Renal pelvis (tissue), 4 donors: ENCODE data around the gene NEDD4. TPM values are rescaled to one million over a fixed set of nuclear protein-coding genes. Genes with fewer than 3 reads are reported as not detected.
"Not testable (repeated sequence)": the region's sequence is repeated elsewhere in the genome, so short reads cannot be mapped to it uniquely, and the experiment has no call there.

Experiments used
- DNase-seq: peaks from one replicate; pipeline ENCODE4 v3.0.0-alpha.2; 2013
- polyA plus RNA-seq, 3 donors: library from polyadenylated mRNA; unstranded; fragments of 120-200 nt; gene quantifications; one replicate each; pipeline ENCODE4 v1.2.1, GENCODE V29; 2013; ENCODE audit not compliant: insufficient read length in 3 of 3

The NEDD4 gene
- polyA plus RNA-seq, 3 donors = 13.1 to 15.5 (median 15.0) TPM

DNA sequence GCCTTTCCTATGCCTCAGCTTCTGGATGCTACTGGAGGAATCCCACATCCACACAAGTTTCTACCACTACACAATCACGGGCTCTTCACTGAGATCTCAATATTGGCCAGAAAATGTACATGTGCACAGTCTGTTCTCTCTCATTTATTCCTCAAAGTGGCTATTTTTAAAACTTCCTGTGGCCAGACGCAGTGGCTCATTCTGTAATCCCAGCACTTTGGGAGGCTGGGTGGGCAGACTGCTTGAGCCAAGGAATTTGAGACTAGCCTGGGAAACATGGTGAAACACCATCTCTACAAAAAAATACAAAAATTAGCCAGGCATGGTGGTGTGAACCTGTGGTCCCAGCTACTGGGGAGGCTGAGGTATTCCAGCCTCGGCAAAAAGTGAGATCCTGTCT, 159.1 kb downstream of the NEDD4 start:
- DNase-seq = no peak

DNA sequence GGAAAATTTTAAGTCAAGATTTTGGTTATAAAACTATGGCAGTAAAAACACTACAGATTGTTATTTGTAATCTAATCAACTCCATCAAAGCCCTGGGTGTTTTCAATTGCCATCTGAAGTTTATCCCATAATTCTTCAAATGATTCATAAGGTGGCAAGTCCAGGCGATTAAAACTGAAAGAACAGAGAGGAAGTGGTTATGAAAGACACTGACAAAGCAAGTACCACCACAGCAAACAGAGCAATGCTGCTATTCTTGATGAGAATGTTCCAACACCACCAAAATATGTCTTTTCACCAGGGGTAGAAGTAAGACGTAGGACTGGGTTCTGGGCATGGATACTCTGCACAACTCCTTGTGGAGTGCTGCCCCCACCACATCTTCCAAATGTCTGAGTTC, 163.6 kb downstream of the NEDD4 start:
- DNase-seq = no peak

DNA sequence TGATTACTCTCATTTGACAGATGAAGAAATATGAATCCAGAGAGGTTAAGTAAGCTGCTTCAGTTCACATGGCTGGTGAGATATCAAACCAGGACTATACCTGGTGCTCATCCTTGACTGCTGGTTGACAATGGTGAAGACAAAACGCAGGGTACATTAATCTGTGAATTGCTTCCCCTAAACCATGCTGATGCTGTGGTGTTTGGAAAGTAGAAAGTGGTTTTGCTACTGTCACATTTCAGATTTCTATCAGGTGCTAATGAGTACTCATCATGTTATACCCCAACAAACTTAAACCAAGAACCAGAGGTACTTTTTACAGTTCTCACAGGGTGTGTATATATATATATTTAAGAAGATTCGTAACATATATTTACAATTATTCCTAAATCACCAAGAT, 165.5 kb downstream of the NEDD4 start:
- no peak for DNase-seq

DNA sequence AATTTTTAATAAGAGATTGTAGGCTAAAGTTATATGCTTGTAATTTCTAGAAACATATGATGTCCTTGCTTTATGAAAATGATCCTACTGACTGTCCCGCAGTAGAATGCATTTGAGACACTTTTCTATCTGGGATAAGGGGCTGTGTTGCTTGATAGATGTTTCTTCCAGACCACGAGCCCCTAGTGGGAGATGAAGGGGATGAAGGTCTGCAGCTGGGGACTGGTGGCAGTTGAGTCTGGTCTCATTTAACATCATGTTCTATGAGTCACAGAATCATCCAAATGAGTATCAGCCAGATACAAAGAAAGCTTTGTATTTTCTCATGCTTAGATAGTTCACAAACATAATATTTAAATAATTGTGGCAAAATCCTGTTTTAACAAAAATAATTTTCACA, 166.2 kb downstream of the NEDD4 start:
- DNase-seq = no peak

DNA sequence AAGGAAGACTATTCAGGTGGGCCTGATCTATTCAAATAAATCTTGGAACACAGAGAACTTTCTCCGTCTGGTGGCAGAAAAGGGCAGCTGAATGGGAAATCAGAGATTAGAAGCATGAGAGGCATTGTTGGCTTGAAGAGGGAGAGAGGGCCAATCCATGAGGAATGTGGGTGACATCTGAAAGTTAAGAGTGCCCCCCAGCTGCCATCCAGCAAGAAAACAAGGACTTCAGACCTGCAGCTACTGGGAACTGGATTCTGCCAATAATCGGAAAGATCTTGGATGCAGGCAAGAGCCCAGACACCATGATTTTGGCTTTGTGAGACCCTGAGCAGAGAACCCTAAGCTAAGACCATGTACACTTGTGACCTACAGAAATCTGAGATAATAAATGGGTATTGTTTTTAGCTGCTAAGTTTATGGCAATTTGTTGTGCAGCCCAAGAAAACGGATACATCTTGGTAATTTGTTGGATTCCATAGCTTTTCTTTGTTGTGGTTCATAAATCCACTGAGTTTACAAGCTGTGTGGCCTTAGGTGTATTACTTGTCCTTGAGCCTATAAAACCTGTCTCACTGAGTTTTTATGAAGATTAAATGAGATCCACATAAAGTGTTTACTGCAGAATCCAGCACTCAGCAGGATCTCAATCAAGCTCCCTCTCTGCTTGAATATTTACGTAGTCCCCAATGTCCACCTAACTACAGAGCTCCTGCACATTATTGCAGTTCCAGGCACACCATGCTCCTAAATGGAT, 168.4 kb downstream of the NEDD4 start:
- DNase-seq = no peak

DNA sequence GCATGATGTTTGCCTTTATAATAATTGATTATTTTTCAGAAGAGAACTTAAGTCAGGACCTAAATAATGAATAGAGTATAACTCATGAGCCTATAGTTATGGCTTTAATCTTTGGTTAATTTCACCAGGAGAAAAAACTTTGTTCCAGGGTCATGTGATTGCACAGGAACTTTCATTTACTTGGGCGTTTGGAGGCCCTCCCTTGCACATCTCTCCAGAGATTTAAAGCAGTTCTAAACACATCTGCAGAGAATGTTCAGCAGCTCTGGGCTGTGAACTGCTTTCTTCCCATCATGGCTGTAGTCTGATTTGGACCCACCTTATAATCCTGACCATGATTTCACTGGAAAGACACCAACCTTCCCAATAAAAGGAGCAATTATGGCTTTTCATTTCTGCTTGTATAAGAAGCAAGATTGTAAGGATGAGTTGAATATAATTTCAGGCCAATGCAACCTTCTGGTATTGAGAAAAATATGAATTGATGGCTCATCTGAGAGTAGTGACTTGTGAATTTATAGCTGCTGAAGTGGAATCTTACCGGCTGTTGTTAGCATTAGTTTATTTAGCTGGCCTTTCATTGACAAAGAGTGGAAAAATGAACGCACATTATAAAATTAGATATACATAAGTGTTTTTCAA, 169.6 kb downstream of the NEDD4 start:
- DNase-seq = no peak

DNA sequence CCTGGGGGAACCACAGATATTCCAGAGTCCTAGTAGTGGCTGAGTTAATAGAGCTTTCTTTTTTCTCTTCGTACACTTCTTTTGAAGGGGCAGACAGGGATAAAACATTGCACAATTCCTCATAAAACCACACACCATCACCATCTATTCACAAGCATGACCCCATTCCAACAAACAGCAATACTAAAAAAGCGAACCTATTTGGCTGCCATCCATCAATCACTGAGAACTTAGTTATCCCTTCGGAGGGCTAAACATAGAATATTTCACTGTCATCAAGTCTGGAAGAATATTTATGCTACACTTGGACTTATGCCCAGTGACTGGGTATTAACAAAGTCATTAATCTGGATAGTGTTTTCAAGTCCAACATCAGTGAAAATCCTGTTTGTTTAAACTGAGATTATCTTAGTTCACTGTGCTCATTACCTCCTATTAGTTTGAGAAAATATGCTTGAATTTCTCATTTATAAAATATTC, 170.2 kb downstream of the NEDD4 start:
- DNase-seq = peak; percentile 71

DNA sequence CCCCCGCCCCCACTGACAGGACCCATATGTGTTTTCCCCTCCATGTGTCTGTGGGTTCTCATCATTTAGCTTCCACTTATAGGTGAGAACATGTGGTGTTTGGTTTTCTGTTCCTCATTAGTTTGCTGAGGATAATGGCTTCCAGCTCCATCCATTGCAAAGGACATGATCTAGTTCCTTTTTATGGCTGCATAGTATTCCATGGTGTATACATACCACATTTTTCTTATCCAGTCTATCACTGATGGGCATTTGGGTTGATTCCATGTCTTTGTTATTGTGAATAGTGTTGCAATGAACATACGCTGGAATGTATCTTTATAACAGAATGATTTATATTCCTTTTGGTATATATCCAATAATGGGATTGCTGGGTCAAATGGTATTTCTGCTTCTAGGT, 171.7 kb downstream of the NEDD4 start:
- not testable (repeated sequence) for DNase-seq

DNA sequence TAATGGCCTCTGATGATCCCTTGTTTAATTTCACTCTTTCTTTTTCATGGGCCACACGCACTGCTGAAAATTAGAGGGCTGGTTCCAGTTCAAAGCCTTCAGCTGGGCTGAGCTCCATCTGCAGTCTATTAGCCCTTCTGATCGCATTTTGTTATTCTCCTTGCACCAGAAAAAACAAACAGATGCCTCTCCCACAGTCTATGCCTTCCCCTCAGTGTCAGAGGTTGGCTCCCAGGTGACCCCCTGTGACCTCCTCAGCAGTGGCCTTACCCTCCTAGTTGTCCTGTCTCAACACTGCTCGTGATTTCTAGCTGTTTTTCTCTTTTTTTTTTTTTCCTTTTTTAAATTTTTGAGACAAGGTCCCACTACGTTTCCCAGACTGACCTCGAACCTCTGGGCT, 173.4 kb downstream of the NEDD4 start:
- DNase-seq = no peak

DNA sequence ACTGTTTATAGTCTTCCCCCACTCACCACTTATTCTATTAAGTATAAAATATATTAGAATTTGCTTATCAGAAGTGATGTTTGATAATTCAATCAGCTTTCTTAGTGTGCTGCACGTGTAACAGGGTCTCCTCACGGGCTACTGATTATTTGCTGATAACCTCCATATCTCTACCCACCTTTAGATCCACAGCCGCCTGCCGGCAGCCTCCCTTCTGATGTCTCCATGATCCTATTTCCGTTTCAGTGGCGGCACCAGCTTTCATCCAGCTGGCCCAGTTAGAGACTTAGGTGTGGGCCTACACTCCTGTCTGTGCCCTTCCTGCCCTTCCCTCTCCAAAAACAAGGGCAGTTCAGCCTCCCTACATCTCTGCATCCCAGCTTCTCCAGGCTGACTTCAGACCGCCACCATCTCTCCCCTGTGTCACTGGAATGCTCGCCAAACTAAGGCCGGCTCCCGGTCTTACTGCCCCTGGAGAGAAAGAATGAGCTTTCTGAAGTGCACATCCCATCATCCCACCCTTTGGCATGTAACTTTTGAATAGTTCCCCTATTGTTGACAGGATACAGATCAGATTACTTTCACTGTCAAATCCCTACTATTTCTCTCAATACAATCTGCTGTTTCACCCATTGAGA, 173.9 kb downstream of the NEDD4 start:
- DNase-seq = no peak

DNA sequence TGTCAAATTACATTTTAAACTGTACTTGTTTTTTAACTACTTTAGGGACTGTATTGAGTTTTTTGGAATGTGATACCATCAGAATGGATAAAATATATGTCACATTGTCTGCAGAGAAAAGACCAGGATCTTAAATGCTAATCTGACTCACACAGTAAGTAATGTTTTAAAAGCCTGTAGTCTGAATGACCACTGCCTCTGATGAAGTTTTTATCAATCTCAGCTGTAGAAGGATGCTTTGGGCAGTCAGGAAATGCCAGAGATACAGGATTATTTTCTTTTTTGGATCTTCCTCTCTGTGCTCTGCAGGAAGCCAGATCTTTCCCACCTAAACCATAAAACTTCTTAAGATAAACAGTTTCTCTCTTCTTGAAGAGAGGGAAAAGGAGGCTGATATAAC, 177.4 kb downstream of the NEDD4 start:
- DNase-seq = no peak

DNA sequence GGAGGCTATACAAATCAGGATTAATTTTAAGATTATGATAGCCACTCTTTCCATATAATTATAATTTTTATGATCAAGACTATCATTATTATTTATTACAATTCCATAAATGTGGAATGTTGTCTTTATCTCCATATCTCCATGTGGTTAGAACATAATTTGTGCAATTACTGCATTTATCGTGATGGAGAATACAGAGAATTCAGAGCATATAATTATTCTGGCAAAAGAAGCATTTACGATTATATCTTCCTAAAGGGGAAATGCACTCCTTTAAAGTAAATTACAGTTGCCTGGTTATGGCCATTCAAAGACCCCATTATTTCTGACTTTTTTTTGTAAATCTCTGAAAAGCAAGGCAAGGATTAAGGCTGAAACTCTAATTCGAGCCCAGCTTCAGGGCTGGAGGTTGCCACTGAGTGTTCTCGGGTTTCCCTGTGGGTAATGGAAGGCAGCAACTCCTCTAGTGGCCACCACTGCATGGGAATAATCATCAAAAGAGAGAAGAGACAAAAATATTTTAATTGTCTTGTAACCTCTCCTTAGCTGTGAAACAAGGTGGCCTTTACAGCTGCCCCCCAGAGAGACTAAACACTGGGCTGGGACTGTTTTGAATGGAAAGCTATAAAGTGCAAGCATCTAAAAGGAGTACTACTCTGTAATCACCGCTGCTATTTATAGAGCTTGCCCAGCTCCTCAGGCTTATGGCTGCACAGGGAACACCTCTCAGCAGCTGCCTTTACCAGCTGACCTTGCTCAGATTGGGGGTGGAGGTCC, 190.6 kb downstream of the NEDD4 start:
- DNase-seq = no peak

DNA sequence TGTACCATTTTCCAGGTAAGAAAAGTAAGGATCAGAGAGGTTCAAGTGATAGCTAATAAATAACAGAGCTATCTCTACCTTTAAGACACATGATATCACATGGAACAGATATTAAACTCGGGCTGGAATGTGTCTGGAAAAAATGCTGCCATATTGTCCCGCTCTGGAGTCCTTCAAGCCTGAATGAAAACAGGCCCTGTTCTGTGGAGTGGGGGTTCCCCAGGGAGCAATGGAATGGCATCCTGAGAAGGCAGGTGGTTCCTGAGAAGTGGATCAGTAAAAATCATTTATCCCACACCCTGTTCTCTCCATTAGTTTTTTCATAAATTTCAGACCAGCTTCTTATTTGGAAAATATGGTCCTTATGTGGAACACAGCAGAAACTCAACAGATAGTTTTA, 193.2 kb downstream of the NEDD4 start:
- no peak for DNase-seq

DNA sequence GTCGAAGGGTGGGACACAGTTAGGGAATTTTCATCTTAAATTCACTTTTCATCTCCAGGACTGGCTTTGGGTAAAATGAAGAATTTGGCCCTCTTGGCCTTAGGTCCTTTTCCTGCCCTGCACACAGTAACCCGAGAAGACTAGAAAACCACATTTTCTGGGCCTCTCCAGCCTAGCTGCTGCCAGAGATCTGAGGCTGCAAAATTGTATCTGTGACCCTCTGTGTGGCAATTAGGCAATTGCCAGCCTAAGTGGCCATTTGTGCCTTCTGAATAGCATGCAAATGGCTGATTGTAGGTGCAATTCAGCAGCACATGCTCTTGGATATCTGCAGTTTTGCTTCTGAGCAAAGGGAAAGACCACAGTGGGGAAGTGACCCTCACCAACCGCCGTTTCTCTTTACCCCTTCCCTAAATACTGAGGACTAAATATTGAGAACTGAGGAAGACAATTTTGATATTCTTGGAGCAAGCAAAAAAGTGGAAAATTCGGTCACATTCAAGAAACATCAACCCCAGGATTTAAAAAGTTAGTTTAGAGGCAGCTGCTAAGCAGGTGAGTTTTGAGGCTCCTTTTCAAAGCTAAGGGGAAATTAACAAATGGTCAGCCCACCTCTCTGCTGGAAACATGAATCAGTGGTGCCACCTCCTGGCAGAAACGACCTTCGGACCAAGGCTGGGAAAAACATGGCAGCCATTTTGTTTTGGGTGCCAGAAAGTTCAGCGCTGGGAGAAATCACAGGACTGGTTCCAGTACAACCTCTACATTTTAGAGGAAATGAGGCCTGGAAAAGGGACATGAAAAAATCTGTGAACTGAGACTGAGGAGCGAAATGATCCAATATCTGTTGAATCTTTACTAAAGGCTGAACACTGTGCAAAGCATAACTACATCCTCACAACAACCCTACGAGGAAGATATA, 193.9 kb downstream of the NEDD4 start:
- peak; percentile 79 for DNase-seq

DNA sequence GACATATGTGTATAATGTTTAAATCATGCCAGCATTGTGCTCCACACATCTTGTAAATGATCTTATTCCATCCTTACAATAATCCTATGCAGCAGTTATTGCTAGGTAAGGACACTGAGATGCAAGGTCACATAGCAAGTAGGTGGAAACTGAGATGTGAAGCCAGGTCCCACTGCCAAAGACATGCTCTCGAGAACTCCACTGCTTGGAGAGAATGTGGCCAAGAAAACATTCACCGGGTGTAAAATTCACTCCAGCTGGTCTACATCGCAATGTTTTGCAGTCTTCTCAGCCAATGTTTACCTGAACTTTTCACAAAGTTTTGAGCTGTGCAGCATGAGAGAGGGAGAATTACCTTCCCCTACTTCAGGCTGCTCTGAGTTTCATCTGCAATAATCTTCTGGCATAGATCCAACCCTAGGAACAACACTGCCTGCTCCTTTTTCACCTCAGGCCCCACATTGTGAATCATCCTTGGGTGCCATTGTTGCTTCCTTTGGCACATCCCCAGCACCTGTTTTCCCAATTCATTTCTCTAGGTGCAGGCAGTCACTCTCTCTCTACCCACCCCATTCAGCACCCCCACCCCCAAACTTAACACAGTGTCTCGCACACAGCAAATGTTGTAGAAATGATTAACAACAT, 197.0 kb downstream of the NEDD4 start:
- no peak for DNase-seq

DNA sequence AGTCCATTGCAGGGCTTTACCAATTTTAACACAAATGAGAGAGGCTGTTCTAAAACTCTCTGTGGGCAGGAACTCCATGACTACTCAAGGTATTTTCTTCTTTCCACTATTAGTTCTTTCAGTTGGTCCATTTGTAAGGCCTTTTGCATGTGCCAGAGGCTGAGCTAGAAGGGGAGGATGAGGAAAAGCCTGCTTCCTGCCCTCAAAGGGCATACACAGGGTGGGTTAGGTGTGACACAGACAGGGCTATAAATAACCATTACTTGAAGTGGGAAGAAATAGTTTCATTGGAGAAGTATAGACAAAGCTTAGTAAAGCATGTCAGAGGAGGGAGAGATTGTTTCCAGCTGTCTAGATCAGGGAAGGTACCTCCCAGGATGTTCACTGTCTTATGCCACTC, 198.4 kb downstream of the NEDD4 start:
- DNase-seq = no peak

DNA sequence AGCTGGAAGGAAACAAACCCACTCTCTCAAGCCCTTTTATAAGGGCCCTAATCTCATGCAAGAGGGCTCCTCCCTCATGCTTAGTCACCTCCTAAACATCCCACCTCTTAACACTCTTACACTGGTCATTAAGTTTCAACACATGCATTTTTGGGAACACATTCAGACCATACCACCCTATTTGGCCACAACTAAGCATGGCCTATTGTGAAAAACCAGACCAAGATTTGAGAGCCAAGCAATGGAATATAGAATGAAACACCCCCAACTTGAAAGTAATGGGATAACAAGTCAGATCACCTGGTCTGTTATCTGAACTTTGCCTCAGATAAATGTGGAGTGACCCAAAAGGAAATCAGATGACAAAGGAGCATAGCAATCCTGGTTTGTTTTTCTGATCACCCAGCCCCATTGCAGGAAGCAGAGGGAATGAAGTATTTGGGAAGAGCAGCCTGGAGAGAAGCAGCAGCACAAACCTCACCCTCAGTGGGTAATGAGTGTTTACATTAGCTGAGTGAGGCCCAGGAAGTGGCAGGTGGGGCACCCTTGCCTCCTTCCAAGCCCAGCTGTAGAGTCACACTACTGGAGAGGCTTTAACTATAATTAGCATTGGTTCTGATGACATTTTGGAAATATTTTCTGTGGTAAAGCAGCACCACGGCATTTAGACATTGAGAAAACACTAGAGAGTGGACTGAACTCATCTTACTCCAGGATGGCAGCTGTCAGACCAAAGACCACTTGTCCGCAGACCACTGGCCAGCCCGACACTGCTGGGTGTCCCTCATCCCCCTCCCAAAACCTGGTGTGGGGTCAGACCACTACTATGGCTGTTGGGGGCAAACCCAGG, 201.6 kb downstream of the NEDD4 start:
- no peak for DNase-seq

DNA sequence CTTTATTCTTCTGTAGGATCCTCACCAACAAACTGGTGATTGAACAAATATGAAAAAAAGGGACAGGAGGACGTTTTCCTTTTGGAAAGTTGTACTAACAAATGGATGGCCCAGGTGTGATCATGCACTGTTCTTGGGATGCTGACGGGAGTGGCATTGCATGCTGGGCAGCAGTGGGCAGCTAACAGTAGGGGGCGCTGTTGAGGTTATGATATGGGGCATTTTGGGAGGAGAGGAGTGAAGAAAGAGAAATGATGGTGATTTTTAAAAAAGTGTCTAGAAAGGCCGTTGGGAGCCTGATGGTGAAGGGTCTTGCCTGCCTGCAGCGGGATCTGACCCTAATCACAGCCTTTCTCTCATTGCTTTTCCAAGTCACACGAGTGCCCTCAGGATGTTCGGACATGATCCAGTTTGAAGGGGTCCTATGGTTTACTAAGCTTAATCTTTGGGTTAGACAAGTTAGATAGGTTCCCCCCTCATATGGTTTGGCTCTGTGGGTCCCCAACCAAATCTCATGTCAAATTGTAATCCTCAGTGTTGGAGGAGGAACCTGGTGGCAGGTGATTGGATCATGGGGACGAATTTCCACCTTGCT, 204.2 kb downstream of the NEDD4 start:
- no peak for DNase-seq

DNA sequence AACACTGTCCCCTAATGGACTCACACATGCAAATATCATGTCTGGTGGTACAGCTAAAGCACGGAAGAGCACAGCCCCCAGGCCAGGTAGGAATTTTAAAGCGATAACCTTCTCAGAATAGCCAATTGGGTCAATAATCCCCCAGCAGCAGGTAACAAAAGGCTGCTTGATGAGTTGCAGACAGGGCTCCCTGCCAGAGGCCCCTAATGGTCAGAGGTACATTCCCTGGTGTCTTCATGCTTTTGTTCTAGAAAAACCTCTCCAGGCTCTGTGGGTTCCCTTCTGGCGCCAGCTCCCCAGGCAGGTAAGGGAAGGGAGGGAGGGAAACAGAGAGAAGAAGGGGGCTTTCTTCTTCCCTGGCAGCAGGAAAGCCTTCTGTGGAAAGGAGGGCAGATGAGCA, 207.1 kb downstream of the NEDD4 start:
- DNase-seq = no peak
